Endodermal cell (in vitro differentiated cells): Measurements from ENCODE around the gene GDF7. TPM values are rescaled to one million over a fixed set of nuclear protein-coding genes. Genes with fewer than 3 reads are reported as not detected.

Experiments used
- DNase-seq: peaks from one replicate; pipeline ENCODE4 v3.0.0-alpha.2; 2017
- H3K27ac ChIP-seq: 2 replicates; pipeline ENCODE4 v1.5.1; 2013; ENCODE audit warnings: mild to moderate bottlenecking, low read depth, low read length, moderate library complexity
- H3K27me3 ChIP-seq: 2 replicates; pipeline ENCODE4 v1.6.1; 2013; ENCODE audit warnings: mild to moderate bottlenecking, low read length, moderate library complexity; ENCODE audit not compliant: insufficient read depth, control insufficient read depth, poor library complexity, severe bottlenecking
- H3K36me3 ChIP-seq: 2 replicates; pipeline ENCODE4 v1.7.0; 2013; ENCODE audit warnings: mild to moderate bottlenecking, low read length, moderate library complexity; ENCODE audit not compliant: control insufficient read depth, insufficient read depth
- H3K4me1 ChIP-seq: one replicate; pipeline ENCODE4 v1.7.0; 2013; ENCODE audit warnings: low read length; ENCODE audit not compliant: control insufficient read depth, insufficient read depth
- H3K4me3 ChIP-seq: 2 replicates; pipeline ENCODE4 v1.5.1; 2013; ENCODE audit warnings: mild to moderate bottlenecking, low read length, moderate library complexity
- H3K9ac ChIP-seq: 2 replicates; pipeline ENCODE4 v1.6.1; 2013; ENCODE audit warnings: mild to moderate bottlenecking, low read length, moderate library complexity; ENCODE audit not compliant: poor library complexity, severe bottlenecking; ENCODE audit errors: extremely low read depth
- H3K9me3 ChIP-seq: 2 replicates; pipeline ENCODE4 v1.6.1; 2013; ENCODE audit warnings: mild to moderate bottlenecking, low read length, moderate library complexity; ENCODE audit not compliant: control insufficient read depth
- H3K27ac Mint-ChIP-seq: 2 replicates; pipeline ENCODE4 v1.8.0; 2020; ENCODE audit warnings: mixed read lengths
- H3K27me3 Mint-ChIP-seq: 2 replicates; pipeline ENCODE4 v1.8.0; 2021; ENCODE audit warnings: mild to moderate bottlenecking, mixed read lengths; ENCODE audit not compliant: insufficient read depth
- H3K36me3 Mint-ChIP-seq: 2 replicates; pipeline ENCODE4 v1.8.0; 2020; ENCODE audit warnings: low read depth, mixed read lengths
- H3K4me1 Mint-ChIP-seq: 2 replicates; pipeline ENCODE4 v1.8.0; 2020; ENCODE audit warnings: mixed read lengths
- H3K4me3 Mint-ChIP-seq: 2 replicates; pipeline ENCODE4 v1.8.0; 2020; ENCODE audit warnings: mild to moderate bottlenecking, moderate library complexity, mixed read lengths
- H3K9me3 Mint-ChIP-seq: 2 replicates; pipeline ENCODE4 v1.8.0; 2020; ENCODE audit warnings: mild to moderate bottlenecking, mixed read lengths
- CTCF ChIP-seq: fragments of 200-600 bp; sonication (generic); conservative IDR thresholded peaks from 2 replicates; pipeline ENCODE4 v1.5.0; 2021; ENCODE audit warnings: antibody characterized with exemption, mild to moderate bottlenecking
- WGBS, 2 experiments: methylation state at CpG; one replicate each; pipeline versions ENCODE4 v1.1.5 to v1.1.7; 2013; ENCODE audit warnings: missing lambda C conversion rate in 2 of 2, mixed read lengths in 1 of 2; ENCODE audit not compliant: insufficient coverage in 1 of 2, insufficient read length in 1 of 2; 5-methylcytosine and 5-hydroxymethylcytosine counted together
- total RNA-seq, 2 donors: library from RNA; stranded (reverse); fragmentation: NEBNext Ultra II Directional in 1 of 2; extraction: Animal tissue kit (Norgen Biotek cat#: 25700) in 1 of 2; gene quantifications; 2 replicates in 1 of 2; 3 replicates in 1 of 2; pipeline ENCODE4 v1.2.1, GENCODE V29; 2021

Gene GDF7
- total RNA-seq, 2 donors from 2014 or later = 0.07 to 0.09 TPM

GRCh38 chr2:20717641-20718040 lies 50.7 kb downstream of the GDF7 start:
- Histone ChIP-seq H3K4me1 (no peaks in the 10 kb centered on the region), H3K4me3 (no peak overlapping the region), H3K27me3 (no peaks in the 10 kb centered on the region), H3K9me3 (no peaks in the 10 kb centered on the region), H3K9ac (no peak overlapping the region), H3K36me3 (no peaks in the 10 kb centered on the region), H3K27ac (no peak overlapping the region)
- no peaks in the 10 kb centered on the region for H3K4me1 Mint-ChIP-seq
- DNase-seq = no peak
- no peaks in the 10 kb centered on the region for H3K27me3 Mint-ChIP-seq
- peaks cover 5% of the 10 kb centered on the region for H3K36me3 Mint-ChIP-seq
- H3K9me3 Mint-ChIP-seq = peaks cover 1% of the 10 kb centered on the region
- WGBS, 2 experiments = 100% methylated on average over 1 of the region's 1 CpG; no CpG with 5 or more reads in 1 of the 2 experiments
- no peak overlapping the region for H3K27ac Mint-ChIP-seq
- no peak overlapping the region for H3K4me3 Mint-ChIP-seq
- TF ChIP-seq CTCF = no peak

GRCh38 chr2:20722592-20723240 lies 55.8 kb downstream of the GDF7 start:
- H3K36me3 Mint-ChIP-seq = peaks cover 13% of the 10 kb centered on the region
- Histone ChIP-seq H3K9ac (no peak overlapping the region), H3K27me3 (no peaks in the 10 kb centered on the region), H3K9me3 (no peaks in the 10 kb centered on the region), H3K4me1 (no peaks in the 10 kb centered on the region), H3K4me3 (no peak overlapping the region), H3K36me3 (no peaks in the 10 kb centered on the region), H3K27ac (no peak overlapping the region)
- no peak overlapping the region for H3K27ac Mint-ChIP-seq
- no peak for TF ChIP-seq CTCF
- no peaks in the 10 kb centered on the region for H3K4me1 Mint-ChIP-seq
- no peaks in the 10 kb centered on the region for H3K27me3 Mint-ChIP-seq
- no peak for DNase-seq
- WGBS, 2 experiments = 93% methylated on average over 1 of the region's 1 CpG; no CpG with 5 or more reads in 1 of the 2 experiments
- no peaks in the 10 kb centered on the region for H3K9me3 Mint-ChIP-seq
- no peak overlapping the region for H3K4me3 Mint-ChIP-seq

- no peak for DNase-seq
- H3K4me1 Mint-ChIP-seq = no peaks in the 10 kb centered on the region
- no peak for TF ChIP-seq CTCF
- H3K9me3 Mint-ChIP-seq = no peaks in the 10 kb centered on the region
- H3K36me3 ChIP-seq = no peaks in the 10 kb centered on the region
- no peaks in the 10 kb centered on the region for H3K27me3 Mint-ChIP-seq
- H3K4me3 Mint-ChIP-seq = no peak overlapping the region
- H3K36me3 Mint-ChIP-seq = peaks cover 13% of the 10 kb centered on the region
- H3K27me3 ChIP-seq = no peaks in the 10 kb centered on the region
- H3K27ac ChIP-seq = no peak overlapping the region
- H3K4me1 ChIP-seq = no peaks in the 10 kb centered on the region
- no peak overlapping the region for H3K4me3 ChIP-seq
- H3K9ac ChIP-seq = no peak overlapping the region
- H3K27ac Mint-ChIP-seq = no peak overlapping the region
- H3K9me3 ChIP-seq = no peaks in the 10 kb centered on the region
Measured at GRCh38 chr2:20723543-20723942, 56.6 kb downstream of the GDF7 start.
